HCT116 (cell line): Measurements from ENCODE around the gene PRKD2. TPM values are rescaled to one million over a fixed set of nuclear protein-coding genes. Genes with fewer than 3 reads are reported as not detected.

ENCODE experiments used
- ATAC-seq: fragments of 200-7000 bp; cut with Tn5 transposase; 2 replicates; pipeline ENCODE4 v1.9.1; 2020; ENCODE audit warnings: mild to moderate bottlenecking, moderate library complexity
- BruUV-seq: library from RNA; stranded (reverse); fragments of 400-500 nt; replicated peaks from 2 replicates; lab custom pipeline; 2021; lab: Mats Ljungman, UMichigan
- CTCF ChIA-PET: fragments of 300-600 bp; sonication (Branson Sonifier 250); formaldehyde crosslinking; loops from one replicate; lab custom pipeline; 2021; ENCODE audit warnings: antibody characterized with exemption; lab: Charles Lee
- POLR2A ChIA-PET: fragments of 300-600, 350-600 bp; sonication (Branson Sonifier 250); formaldehyde crosslinking; loops from one replicate; lab custom pipeline; 2021; ENCODE audit warnings: antibody characterized with exemption; lab: Charles Lee
- RAD21 ChIA-PET, 2 experiments: fragments of 300-600 bp; sonication (Branson Sonifier 250); formaldehyde crosslinking; loops; one replicate each; lab custom pipeline; 2023; ENCODE audit warnings: low total read pairs in 2 of 2; ENCODE audit not compliant: uncharacterized antibody in 2 of 2, unreplicated experiment in 2 of 2, low non-redundant PET in 1 of 2; lab: Charles Lee
- DNase-seq: peaks from one replicate; pipeline ENCODE4 v3.0.0-alpha.2; 2010; ENCODE audit warnings: low read depth, low spot score
- H2AFZ ChIP-seq: fragments of 200-600 bp; shearing (Covaris generic), sonication (generic); 2 replicates; pipeline ENCODE4 v1.6.1; 2017; ENCODE audit warnings: low read depth, mixed run types, mixed read lengths, antibody characterized with exemption, low read length; ENCODE audit not compliant: poor library complexity, severe bottlenecking
- H3K27ac ChIP-seq: 2 replicates; pipeline ENCODE4 v1.5.1; 2012; ENCODE audit warnings: low read depth, low read length
- H3K27me3 ChIP-seq: fragments of 200-600 bp; sonication (generic); 2 replicates; pipeline ENCODE4 v1.6.1; 2016; ENCODE audit warnings: mixed run types, low read length, mixed read lengths; ENCODE audit not compliant: insufficient read depth
- H3K36me3 ChIP-seq, 2 experiments: fragments of 200-500 bp in 1 of 2; fragments of 200-600 bp in 1 of 2; sonication (Bioruptor generic) in 1 of 2; sonication (generic) in 1 of 2; 2 replicates each; pipeline versions ENCODE4 v1.5.1 to v1.6.1; 2014 to 2016; ENCODE audit warnings: low read length in 2 of 2, inconsistent platforms in 1 of 2, mixed read lengths in 1 of 2, mixed run types in 1 of 2; ENCODE audit not compliant: insufficient read depth in 2 of 2, control insufficient read depth in 1 of 2
- H3K4me1 ChIP-seq, 2 experiments: fragments of 200-600 bp in 1 of 2; sonication (generic) in 1 of 2; 2 replicates each; pipeline versions ENCODE4 v1.5.1 to v1.6.1; 2012 to 2017; ENCODE audit warnings: low read length in 2 of 2, inconsistent platforms in 1 of 2, mild to moderate bottlenecking in 1 of 2, mixed read lengths in 1 of 2, mixed run types in 1 of 2, moderate library complexity in 1 of 2; ENCODE audit not compliant: insufficient read depth in 2 of 2, control insufficient read depth in 1 of 2
- H3K4me2 ChIP-seq: fragments of 200-600 bp; sonication (generic); 2 replicates; pipeline ENCODE4 v1.6.1; 2017; ENCODE audit warnings: mixed run types, low read length, mixed read lengths
- H3K4me3 ChIP-seq, 2 experiments: fragments of 200-600 bp in 1 of 2; sonication (generic) in 1 of 2; replicated peaks in 1 of 2; 2 replicates each; pipeline ENCODE4 v1.5.1; 2011 to 2016; ENCODE audit warnings: low read length in 2 of 2, control low read depth in 1 of 2, low read depth in 1 of 2, mild to moderate bottlenecking in 1 of 2, mixed read lengths in 1 of 2, mixed run types in 1 of 2
- H3K79me2 ChIP-seq: fragments of 200-600 bp; sonication (generic); 2 replicates; pipeline ENCODE4 v1.6.1; 2017; ENCODE audit warnings: mild to moderate bottlenecking, mixed run types, low read length, moderate library complexity, mixed read lengths; ENCODE audit not compliant: insufficient read depth
- H3K9ac ChIP-seq: fragments of 200-600 bp; sonication (generic); 2 replicates; pipeline ENCODE4 v1.6.1; 2016; ENCODE audit warnings: low read length, mixed read lengths
- H3K9me2 ChIP-seq: fragments of 200-600 bp; sonication (generic), shearing (Covaris generic); 2 replicates; pipeline ENCODE4 v1.6.1; 2017; ENCODE audit warnings: mixed run types, mild to moderate bottlenecking, moderate library complexity; ENCODE audit not compliant: insufficient read depth
- H3K9me3 ChIP-seq, 2 experiments: fragments of 200-500 bp in 1 of 2; fragments of 200-600 bp in 1 of 2; sonication (Bioruptor generic) in 1 of 2; sonication (generic) in 1 of 2; 2 replicates each; pipeline ENCODE4 v1.6.1; 2014 to 2017; ENCODE audit warnings: low read length in 2 of 2, mixed read lengths in 2 of 2, inconsistent platforms in 1 of 2, low read depth in 1 of 2, mild to moderate bottlenecking in 1 of 2, mixed run types in 1 of 2, moderate library complexity in 1 of 2; ENCODE audit not compliant: control insufficient read depth in 1 of 2, insufficient read depth in 1 of 2
- H4K20me1 ChIP-seq: fragments of 200-600 bp; sonication (generic), shearing (Covaris generic); 2 replicates; pipeline ENCODE4 v1.6.1; 2017; ENCODE audit warnings: mixed run types, mild to moderate bottlenecking, moderate library complexity; ENCODE audit not compliant: insufficient read depth
- CBX3 ChIP-seq: IDR thresholded peaks from 2 replicates; pipeline ENCODE4 v1.6.1; 2012; ENCODE audit warnings: low read depth
- CEBPB ChIP-seq: IDR thresholded peaks from 2 replicates; pipeline ENCODE4 v1.6.1; 2012; ENCODE audit warnings: low read depth
- CTCF ChIP-seq, 3 experiments: fragments of 200-600 bp in 1 of 3; sonication (generic) in 1 of 3; IDR thresholded peaks in 2 of 3; conservative IDR thresholded peaks in 1 of 3; 2 replicates each; pipeline ENCODE4 v1.5.1; 2012 to 2017; ENCODE audit warnings: low read depth in 2 of 3, low read length in 2 of 3, antibody characterized with exemption in 1 of 3, borderline replicate concordance in 1 of 3, control low read depth in 1 of 3, mild to moderate bottlenecking in 1 of 3, mixed read lengths in 1 of 3, mixed run types in 1 of 3, moderate library complexity in 1 of 3; ENCODE audit not compliant: insufficient read depth in 1 of 3
- ELF1 ChIP-seq: IDR thresholded peaks from 2 replicates; pipeline ENCODE4 v1.6.1; 2012; ENCODE audit warnings: low read depth, borderline replicate concordance
- EZH2 ChIP-seq: fragments of 200-600 bp; sonication (generic); IDR thresholded peaks from 2 replicates; pipeline ENCODE4 v1.6.1; 2017; ENCODE audit warnings: antibody characterized with exemption, mixed run types
- EZH2phosphoT487 ChIP-seq: fragments of 200-600 bp; IDR thresholded peaks from 2 replicates; pipeline ENCODE4 v1.6.1; 2018; ENCODE audit warnings: antibody characterized with exemption, borderline replicate concordance
- JUND ChIP-seq: IDR thresholded peaks from 2 replicates; pipeline ENCODE4 v1.6.1; 2012
- RAD21 ChIP-seq: IDR thresholded peaks from 2 replicates; pipeline ENCODE4 v1.6.1; 2012; ENCODE audit warnings: low read depth, mild to moderate bottlenecking
- SIN3A ChIP-seq: IDR thresholded peaks from 2 replicates; pipeline ENCODE4 v1.6.1; 2012; ENCODE audit warnings: low read depth
- SP1 ChIP-seq: IDR thresholded peaks from 2 replicates; pipeline ENCODE4 v1.6.1; 2012; ENCODE audit warnings: low read depth
- SRF ChIP-seq: IDR thresholded peaks from 2 replicates; pipeline ENCODE4 v1.6.1; 2012; ENCODE audit warnings: low read depth
- TCF7L2 ChIP-seq: IDR thresholded peaks from 2 replicates; pipeline ENCODE4 v1.7.0; 2011; ENCODE audit warnings: borderline replicate concordance, inconsistent platforms; ENCODE audit not compliant: insufficient read depth, insufficient read length; ENCODE audit errors: extremely low read depth
- YY1 ChIP-seq: IDR thresholded peaks from 2 replicates; pipeline ENCODE4 v1.6.1; 2011; ENCODE audit warnings: low read length, low read depth, moderate library complexity, mild to moderate bottlenecking; ENCODE audit not compliant: insufficient replicate concordance; ENCODE audit errors: extremely low read depth
- ZFX ChIP-seq: fragments of 450-650 bp; IDR thresholded peaks from 2 replicates; pipeline ENCODE4 v1.6.1; 2017
- ZNF274 ChIP-seq: fragments of 200-500 bp; sonication (Bioruptor generic); IDR thresholded peaks from 2 replicates; pipeline ENCODE4 v1.6.1; 2014; ENCODE audit warnings: mild to moderate bottlenecking, low read depth, low read length, inconsistent platforms
- intact Hi-C: fragments of 100-400 bp; cut with micrococcal nuclease; formaldehyde crosslinking; loops from 2 replicates; pipeline ENCODE4 v1.10.0; 2022
- total RNA-seq: library from RNA; stranded (reverse); gene quantifications from one replicate; pipeline ENCODE4 v1.2.1, GENCODE V29; 2021; ENCODE audit not compliant: unreplicated experiment
- TF ChIP-seq, protein P1 (sequence below): IDR thresholded peaks from 2 replicates; pipeline ENCODE4 v1.6.1; 2011; ENCODE audit warnings: mild to moderate bottlenecking, low read length, moderate library complexity; ENCODE audit not compliant: insufficient replicate concordance; ENCODE audit errors: extremely low read depth

The PRKD2 gene
- total RNA-seq, 1 experiment from 2014 or later: 73.5 TPM

- no peak for TF ChIP-seq EZH2phosphoT487
- no peak for TF ChIP-seq EZH2
- no peak for TF ChIP-seq SIN3A
These were observed 20.9 kb upstream of the PRKD2 start (continued) for GRCh38 chr19:46737761-46738171.

DNA sequence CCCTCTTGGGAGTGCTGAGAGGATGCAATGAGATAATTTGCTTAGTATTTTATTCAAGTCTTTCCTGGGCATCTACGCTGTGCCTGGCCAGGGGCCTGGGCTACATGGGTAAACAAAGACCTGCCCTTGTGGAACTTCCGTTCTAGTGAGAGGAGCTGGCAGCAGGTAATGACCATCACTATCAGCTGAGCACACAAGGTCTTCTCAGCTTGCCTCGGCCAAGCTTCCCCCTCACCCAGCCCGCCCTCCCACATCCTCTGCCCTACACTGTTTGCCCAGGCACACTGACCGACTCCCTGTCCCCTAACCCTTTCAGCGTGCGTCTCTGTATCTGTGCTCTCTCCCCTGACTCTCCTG is 20.4 kb upstream of the PRKD2 start:
- intact Hi-C loops: no loop called here
- H3K9me2 ChIP-seq: no peaks in the 10 kb centered on the region
- CTCF ChIA-PET: interaction anchor here (1.1 kb wide), 1 partner anchor 104 kb away, joined by 3 read pairs; no protein-coding TSS in a partner anchor
- H2AFZ ChIP-seq: no peak overlapping the region
- peaks cover 23% of the 10 kb centered on the region; the same call in 1 of the 2 replicates for H4K20me1 ChIP-seq
- DNase-seq: no peak
- H3K4me2 ChIP-seq: no peak overlapping the region
- no TSS peak for BruUV-seq
- H3K4me1 ChIP-seq: 0 out of 4 replicates have a peak, but pooled peaks cover 0 to under 1% of the 10 kb centered on the region in 2 experiments
- ATAC-seq: no peak
- no peaks in the 10 kb centered on the region for H3K27me3 ChIP-seq
- TF ChIP-seq, protein P1, sequence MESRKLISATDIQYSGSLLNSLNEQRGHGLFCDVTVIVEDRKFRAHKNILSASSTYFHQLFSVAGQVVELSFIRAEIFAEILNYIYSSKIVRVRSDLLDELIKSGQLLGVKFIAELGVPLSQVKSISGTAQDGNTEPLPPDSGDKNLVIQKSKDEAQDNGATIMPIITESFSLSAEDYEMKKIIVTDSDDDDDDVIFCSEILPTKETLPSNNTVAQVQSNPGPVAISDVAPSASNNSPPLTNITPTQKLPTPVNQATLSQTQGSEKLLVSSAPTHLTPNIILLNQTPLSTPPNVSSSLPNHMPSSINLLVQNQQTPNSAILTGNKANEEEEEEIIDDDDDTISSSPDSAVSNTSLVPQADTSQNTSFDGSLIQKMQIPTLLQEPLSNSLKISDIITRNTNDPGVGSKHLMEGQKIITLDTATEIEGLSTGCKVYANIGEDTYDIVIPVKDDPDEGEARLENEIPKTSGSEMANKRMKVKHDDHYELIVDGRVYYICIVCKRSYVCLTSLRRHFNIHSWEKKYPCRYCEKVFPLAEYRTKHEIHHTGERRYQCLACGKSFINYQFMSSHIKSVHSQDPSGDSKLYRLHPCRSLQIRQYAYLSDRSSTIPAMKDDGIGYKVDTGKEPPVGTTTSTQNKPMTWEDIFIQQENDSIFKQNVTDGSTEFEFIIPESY: no peak
- TF ChIP-seq SP1 (no peak), YY1 (no peak), ZNF274 (no peak), EZH2 (no peak), ZFX (no peak), RAD21 (no peak), CEBPB (no peak), EZH2phosphoT487 (no peak), ELF1 (no peak), CTCF (IDR thresholded peaks at IDR 0.05 in 2 of 3, conservative IDR thresholded peaks at IDR 0.05 in 1 of 3; ENCODE audit: borderline replicate concordance in 1 of 3, insufficient read depth in 1 of 3, low read depth in 2 of 3, low read length in 2 of 3) (no peak), TCF7L2 (no peak), CBX3 (no peak), SRF (no peak), JUND (no peak)
- RAD21 ChIA-PET: no interaction called here
- no peak overlapping the region for H3K9ac ChIP-seq
- no peak overlapping the region for H3K27ac ChIP-seq
- no peaks in the 10 kb centered on the region for H3K9me3 ChIP-seq
- peaks cover 93% of the 10 kb centered on the region for H3K79me2 ChIP-seq
- H3K36me3 ChIP-seq: peaks cover 37 to 48% of the 10 kb centered on the region in 2 experiments
- POLR2A ChIA-PET: interaction anchor here (0.5 kb wide), 1 partner anchor 86 kb away, joined by 3 read pairs; no protein-coding TSS in a partner anchor
- no peak overlapping the region for H3K4me3 ChIP-seq
